Measurements from ENCODE around the gene MTFMT.
"Not testable (repeated sequence)": the region's sequence is repeated elsewhere in the genome, so short reads cannot be mapped to it uniquely, and the experiment has no call there.

MTFMT gene

DNA sequence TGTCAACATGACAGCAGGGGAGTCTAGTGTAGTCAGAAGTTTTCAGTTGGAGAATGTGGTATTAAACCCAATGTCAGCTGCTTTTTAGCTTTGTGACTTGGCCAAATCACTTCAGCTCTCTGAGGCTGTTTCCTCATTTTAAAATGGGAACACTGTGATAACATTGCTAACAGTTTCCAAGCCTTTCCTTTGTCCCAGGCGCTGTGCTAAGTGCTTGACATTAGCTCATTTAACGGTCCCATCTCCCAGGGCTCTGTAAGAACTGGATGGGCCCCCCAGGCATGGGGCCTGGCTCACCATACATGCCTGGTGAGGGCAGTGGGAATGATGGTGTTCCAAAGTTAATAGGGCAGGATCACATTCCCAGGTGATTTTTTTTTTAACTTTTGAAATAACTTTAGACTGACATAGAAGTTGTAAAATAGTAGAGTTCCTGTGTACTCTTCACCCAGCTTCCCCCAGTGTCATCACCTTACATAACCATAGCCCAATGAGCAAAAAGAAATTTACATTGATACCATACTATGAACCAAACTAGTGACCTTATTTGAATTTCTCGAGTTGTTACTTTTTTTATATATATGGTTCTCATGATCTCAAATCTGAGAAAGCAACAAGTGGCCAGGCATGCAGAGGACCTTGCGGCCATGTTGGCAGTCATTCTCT is 30.6 kb upstream of the MTFMT start:
- no peak for FAIRE-seq

DNA sequence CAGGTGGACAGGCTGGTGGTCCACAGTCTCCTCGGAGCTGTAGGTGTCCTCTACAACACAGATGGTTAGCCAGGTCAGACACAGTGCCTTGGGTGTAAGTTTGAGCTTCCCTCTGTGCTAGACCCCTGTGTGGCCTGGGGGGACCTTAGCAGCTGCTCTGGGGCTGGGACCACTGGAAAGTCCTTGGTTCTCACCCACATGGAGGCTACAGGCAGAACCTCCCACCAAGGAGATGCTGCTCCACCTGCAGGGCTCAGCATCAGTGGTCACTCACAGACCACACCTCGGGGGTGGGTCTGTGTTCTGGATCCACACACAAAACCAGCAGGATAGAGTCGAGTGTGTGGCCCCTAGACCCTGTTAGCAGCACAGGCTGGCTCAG is 29.9 kb upstream of the MTFMT start:
- FAIRE-seq: no peak

DNA sequence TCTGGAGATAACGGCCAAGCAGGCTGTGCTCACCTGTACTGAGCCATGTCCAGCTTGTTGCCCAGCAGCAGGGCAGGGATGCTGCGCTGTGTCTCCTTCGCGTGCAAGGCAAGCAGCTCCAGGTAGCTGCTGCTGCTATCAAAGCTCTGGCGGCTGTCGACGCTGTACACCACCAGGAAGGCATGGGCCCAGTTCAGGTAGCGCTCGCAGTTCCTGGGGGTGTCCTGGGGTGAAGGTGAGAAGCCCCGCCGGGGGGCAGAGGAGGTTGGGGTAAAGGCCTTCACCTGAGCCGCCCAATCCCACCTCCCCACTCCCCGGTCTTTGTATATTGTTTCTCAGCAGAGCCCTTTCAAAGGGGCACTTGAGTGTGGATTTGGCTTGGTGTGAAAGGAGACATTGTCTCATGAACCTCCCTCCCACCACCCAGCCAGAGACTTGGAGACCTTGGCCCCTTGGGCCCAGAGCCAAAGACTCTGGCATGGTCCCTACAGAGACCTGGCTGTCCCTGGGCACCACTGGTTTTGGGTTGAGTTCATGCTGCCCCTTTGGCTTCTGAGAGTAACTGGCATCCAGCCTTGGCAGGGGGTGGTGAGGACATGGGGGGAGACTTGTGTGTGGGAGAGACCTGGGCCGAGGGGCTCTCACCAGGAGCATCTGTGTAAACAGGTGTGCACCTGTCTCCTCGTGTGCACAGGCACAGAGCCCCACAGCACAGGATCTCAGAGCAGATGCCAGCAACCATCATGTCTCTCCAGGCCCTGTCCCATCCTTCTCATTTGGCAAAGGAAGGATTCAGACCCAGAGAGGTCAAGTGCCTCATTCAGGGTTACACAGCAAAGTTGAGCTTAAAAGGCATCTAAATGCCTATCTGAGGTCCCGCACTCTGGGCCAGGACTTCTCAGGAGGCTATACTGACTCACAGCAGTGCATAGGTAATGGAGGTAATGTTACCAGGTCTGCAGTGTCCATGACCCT is 29.2 kb upstream of the MTFMT start:
- FAIRE-seq: no peak

DNA sequence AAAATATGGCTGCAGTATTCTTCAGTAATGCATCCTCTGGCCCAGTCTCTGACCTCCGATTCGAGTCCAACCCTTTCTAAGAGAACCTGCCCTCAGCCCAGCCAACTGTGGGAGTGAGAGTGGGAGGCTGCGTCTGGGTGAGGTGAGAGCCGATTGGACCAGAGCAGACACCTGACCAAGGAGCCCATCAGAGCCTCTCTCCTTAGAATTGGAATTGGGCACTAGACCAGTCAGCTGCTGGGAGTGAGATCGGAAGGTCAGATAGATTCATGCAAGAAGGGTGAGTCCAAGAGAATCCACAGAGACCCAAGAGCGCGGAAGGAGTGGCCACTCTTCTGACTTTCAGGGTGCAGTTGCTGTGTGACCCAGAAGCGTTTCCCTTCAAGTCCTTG is 28.1 kb upstream of the MTFMT start:
- FAIRE-seq: no peak

DNA sequence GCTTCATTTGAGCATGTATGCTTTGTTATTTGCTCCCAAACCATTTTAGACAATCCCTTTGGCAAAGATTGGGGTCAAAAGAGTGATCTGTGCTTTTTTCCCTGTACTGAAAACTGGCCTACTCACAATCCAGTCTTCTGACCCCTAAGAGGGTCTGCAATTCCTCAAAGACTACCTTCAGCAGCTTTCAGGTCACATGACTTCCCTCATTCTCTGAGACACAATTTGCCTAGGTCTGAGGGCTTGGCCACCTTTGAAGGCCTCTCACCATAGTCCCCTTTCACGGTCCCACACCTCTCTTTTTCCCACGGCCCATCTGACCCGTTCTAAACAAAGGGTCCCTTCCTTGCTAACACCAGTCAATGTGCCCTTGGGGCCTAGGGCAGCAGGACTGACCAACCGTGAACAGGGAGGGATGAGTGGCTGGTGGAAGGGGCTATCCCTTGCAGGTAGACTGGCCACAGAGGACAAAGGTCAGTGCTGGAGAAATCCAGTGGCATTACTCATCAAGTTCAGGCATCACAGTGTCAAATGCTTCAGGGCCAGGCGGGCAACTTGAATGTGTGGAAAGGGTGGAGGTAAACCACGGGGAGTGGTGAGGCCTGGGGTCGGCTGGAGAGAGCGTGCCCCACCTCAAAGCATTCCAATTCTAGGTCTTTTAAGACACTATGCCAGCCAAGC is 27.6 kb upstream of the MTFMT start:
- FAIRE-seq: no peak

DNA sequence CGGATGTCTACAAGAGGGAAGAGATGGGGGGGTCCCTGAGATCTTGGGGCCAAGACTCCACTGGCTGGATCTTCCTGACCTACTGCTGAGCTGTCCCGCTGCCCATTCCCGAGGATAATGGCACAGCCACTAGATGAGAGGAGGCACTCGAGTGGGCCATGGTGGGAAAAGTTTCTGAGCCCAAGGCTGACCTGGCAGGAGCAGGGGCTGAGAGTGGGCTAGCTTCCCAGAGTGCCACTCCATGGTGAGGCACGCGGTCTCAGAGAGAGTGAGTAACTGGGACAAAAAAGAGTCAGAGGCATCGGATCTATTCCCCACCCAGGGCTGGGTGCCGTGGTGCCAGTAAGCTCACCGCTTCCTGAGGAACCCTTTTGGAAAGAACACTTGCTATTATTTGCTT is 26.7 kb upstream of the MTFMT start:
- no peak for FAIRE-seq

DNA sequence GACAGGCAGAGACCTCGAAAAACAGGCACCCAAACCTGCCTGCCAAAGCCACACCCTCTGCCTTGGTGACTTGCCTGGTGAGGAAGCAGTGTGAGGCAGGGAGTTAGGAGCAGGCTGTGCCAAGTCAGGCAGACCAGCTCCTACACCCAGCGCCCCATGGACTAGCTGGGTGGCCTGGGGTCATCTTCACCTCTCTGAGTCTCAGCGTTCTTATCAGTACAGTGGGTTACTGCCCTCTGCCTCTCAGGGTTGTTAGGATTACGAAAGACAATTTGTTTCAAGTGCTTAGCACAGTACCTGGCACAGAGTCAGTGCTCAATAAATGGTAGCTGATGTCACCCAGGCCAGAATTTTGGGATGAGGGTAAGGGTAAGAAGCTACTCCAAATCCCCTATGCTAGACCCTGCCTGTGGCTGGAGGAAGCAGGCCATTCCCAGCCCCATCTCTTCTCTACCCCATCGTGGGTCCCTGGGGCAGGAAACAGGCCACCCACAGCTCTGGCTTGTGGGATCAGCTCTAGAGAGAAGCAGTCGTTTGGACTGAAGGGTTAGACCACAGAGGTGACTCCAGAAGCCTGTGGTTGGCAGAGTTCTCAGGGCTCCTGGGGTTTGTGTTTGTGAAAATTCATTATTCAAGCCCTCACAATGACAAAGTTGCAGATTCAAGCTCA is 25.9 kb upstream of the MTFMT start:
- FAIRE-seq: no peak

DNA sequence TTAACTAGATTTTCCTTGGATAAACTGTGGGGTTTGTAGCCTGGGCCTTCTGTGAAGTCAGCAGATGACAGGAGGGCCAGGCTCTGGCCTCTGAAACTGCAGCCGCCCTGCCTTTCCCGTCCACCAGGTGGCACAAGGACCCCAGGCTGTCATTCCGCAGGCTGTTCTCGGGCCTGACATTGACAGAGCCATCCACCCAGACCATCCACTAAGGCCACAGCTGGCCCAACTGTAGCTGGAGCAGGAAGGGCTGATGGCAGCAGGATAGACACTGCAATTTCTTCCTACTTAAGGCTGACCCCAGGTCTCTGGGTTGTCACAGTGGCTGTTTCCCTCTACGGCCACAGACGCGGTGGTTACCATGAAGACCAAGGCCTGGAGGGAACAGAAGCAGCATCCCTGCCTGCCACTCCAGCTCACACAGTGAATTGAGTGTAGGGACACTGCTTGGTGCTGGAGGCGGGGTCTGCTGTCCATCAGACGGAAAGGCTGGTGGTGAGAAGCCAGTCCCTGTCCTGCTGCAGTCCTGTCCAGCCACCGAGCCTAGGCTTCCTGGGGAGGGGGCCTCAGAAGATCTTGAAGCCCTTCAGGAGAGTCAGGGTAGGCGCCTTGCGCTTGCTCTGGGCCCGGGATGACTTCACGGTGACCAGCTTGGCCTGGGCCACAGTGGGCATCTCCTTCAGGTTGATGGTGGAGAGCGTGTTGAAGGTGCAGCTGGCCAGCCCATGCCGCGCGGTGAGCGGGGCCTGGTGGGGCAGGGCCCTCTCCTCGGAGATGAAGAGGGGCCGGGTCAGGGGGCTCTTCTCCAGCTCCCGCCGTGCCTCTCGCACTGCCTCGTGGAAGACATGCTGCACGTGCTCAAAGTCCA is 25.1 kb upstream of the MTFMT start:
- no peak for FAIRE-seq

DNA sequence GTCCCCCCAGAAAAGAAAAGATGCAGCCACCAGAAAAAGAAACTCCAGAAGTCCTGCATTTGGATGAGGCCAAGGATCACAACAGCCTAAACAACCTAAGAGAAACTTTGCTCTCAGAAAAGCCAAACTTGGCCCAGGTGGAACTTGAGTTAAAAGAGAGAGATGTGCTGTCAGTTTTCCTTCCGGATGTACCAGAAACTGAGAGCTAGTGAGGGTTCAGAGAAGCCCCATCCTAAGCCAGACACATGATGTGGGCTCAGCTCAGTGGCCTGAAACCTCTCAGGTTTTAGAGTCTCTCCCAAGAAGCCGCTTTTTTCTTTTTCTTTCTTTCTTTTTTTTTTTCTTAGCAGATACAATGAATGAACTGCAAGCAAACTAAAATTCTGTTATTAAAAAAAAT is 23.5 kb upstream of the MTFMT start:
- FAIRE-seq: no peak

DNA sequence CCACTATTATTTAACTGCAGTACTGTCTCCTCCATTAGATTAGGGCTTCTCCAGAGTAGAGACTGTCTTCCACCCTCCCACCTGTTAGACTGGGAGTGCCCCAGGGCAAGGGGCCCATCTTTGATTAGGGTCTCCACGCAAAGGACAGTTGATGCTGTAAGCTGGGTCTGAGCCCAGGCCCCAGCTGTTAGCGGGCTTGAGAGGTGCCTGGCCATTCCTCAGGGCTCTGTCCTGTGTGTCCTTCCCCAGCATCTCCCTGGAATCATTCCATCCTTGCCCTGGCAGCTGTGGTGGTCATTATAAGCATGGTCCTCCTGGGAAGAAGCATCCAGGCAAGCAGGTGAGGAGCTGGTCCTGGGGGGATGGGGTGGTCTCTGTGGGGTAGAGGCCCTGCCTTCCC is 21.8 kb upstream of the MTFMT start:
- FAIRE-seq: no peak

DNA sequence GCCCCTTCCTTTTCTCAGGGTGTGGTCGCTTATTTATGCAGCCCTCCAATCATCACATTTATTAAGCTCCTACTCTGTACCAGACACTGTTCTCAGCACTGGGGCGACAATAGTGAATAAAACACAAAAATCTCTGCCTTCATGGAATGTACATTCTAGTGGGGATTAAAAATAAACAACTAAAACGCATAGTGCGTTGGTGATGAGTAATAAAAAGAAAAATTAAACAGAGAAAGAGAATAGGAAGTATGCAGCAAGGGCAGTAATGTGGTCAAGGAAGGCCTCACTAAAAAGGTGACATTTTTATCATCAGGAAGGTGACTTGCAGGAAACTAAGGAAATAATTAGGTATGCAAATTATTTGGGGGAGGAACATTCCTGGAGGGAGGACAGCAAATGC is 20.8 kb upstream of the MTFMT start:
- FAIRE-seq: no peak

DNA sequence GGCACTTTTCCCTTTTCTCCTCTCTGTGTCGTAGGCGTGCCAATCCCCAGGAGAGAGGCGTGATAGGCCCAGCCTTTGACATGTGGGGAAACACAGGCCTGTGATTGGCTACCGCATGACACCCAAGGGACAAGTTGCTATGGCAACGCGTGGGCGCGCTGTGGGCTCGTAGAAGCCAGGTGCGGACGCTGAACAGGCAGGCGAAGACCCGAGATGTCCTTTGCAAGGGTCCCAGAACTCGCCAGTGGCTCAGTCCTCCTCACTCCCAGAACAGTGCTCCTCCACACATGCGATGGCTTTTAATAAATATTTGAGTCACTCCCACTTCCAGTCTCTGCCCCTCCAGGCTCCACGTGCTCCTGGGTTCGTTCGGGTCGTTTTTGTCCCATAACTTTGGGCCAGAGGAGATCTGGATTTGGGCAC is 20.0 kb upstream of the MTFMT start:
- no peak for FAIRE-seq

DNA sequence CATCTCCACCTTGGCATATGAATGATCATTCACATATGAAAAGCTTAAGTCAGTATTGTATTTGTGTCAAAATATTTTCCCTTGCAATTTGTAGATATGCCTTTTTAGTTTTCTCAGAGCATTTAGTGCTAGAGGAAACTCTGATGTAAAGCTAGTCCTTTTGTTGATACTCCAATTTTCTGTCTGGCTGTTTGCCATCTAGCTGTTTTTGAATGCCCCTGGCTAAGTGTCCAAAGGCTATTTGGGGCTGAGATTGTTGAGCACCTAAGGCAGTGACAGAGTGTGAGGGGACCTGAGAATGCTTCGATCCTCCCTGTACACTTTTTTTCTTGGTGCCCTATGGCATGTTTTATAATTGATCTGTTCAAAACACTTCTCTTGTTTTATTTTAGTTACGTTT is 18.8 kb upstream of the MTFMT start:
- no peak for FAIRE-seq

DNA sequence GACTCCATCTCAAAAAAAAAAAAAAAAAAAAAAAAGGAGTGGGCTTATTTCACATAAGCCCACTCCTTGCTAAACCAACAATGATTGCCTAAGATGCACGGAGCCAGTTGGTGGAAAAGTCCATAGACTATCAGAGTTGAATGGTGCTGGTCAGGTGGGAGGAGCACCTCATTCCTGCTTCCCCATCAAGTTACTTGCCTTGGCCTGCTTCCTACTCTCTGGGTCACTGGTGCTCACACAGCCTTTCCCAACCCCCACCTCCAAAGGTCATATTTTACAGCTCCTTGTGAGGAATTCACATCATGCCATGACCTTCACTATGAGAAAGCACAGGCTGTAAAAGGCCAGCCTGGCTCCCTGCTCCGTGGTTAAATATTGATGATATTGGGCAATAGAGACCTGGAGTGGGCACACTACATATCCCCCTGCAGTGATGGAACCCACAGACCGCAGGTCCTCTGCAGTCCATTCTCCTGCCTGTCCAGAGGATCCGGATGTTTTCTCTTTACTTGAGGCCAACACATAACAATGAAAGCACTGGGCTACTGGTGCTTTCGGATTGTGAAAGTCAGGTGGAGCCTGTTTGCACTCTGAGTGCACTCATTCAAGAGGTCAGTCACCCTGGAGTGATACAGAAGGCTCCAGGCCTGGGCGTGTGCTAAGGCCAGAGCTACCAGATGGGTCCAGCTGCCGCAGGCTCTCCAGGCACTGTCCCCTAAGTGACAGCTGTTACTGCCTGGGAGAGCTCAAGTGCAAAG is 15.5 kb upstream of the MTFMT start, which contains the start of gene SLC51B:
Gene SLC51B (plus strand): TSS at position 664 of the 758 bp plus-strand sequence. CDS start 4,618 bp downstream, outside the sequence.
- no peak for FAIRE-seq

DNA sequence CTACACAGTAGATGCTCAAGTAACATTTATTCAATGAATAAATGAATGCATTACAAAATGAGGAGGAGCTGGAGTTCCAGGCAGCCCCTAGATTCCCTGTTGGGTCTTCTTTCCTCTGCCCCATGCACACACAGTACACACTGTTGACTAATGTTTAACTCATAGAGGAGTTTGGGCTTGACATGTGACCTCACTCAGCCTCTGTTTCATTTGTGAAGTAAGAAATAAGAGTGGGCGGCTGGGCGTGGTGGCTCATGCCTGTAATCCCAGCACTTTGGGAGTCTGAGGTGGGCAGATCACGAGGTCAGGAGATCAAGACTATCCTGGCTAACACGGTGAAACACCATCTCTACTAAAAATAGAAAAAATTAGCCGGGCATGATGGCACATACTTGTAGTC is 14.8 kb upstream of the MTFMT start:
- not testable (repeated sequence) for FAIRE-seq

DNA sequence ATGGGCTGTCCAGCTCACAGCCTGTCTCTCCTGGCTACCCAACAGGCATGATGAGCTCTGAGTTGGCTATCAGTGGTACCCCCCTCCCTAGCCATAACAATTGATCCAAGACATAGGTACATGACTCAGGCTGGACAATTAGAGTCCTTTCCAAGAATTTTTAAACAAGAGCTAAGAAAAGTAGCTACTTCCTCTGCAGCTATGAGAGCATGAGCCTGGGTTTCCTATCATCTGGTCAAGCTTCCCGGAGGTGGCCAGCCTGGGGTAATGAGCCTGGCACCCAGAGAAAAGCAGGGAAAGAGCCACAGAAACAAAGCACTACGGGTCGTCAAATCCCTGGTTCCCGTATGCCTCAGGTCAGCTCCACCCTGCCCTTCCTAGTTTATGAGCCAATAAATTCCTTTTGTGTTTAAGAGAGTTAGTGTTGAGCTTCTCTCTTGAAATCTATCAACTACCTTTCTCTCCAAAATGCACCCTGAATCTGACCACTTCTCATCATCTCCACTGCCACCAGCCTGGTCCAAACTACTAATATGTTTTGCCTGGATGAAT is 13.4 kb upstream of the MTFMT start:
- no peak for FAIRE-seq

DNA sequence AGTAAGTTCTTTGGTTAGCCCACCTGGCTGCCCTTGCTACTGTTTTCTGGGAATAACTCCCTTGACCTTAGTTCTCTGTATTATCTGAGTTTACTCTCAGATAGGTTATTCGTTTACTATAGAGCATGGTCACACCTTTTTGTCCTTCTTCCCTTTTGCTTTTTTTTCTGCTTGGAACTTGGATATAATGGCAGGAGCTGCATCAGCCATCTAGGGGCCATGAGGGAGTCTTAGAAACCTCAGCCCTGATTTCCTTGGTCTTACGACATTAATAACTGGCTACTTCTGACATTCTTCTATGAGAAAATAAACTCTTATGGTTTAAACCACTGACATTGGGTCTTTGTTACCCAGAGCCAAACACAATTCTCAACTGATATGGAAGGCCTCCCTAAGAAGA is 12.3 kb upstream of the MTFMT start:
- FAIRE-seq: no peak

DNA sequence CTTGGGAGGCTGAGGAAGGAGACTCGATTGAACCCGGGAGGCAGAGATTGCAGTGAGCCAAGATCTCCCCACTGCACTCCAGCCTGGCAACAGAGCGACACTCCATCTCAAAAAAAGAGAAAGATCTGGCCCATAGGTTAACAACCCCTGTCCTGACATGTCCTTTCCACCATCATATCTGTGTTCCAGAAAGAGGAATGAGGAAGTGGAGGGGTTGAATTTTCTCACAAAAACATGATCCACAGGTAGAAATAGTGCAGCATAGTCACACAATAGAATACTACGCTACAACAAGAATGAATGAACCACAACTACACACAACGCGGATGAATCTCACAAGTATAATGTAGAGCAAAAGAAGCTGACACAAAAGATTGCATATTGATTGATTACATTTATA is 11.0 kb upstream of the MTFMT start:
- FAIRE-seq: no peak

DNA sequence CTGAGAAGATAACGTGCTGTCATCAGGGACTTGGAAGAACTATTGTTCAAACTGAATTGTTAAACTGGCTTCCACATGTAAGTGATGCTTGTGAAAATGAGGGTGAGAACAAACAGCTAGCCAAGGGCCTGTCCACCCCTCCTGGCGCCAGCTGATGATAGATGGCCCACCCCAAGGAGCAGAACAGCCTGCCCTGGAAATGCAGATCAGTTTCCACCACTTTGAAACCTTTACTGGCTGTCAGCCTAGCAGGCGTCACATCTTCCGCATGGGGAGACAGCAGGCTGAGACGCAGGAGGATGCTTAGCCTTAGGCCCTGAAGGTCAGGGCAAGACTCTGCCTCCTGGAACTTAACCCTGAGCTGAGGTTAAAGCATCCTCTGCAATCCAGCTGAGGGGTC is 9.4 kb upstream of the MTFMT start:
- no peak for FAIRE-seq

DNA sequence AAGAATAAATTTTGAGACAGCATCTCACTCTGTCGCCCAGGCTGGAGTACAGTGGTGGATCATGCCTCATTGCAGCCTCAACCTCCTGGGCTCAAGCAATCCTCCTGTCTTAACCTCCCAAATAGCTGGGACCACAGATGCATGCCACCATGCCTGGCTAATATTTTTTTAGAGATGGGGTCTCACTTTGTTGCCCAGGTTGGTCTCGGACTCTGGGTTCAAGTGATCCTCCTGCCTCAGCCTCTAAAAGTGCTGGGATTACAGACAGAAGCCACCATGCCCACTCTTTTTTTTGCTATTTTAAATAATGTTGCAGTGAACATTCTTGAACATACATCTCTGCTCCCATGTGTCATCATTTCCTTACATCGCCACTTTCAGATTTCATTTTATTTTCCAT is 9.0 kb upstream of the MTFMT start:
- no peak for FAIRE-seq

DNA sequence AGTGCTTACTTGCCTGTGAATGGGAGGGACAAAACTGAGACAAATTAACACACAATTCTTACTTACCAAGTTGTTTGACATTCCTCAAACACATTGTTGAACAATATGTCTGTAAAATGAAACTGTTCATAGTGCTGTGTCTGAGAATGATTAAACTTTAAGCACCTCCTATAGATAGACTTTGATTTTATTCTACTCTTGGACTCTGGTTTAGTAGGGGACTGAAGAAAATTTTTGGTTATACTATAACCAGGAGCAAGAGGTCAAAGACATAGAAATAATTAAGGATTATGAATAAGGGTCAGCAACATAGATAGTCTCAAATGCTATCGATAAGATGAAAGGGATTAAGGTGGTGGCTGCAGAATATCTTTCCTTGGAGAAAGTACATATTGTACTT is 7.9 kb upstream of the MTFMT start:
- no peak for FAIRE-seq
